ENCODE measurements around the gene SKOR2.

- TF ChIP-seq CTCF (IDR thresholded peaks at IDR 0.05) (no peak), EZH2 (IDR thresholded peaks at IDR 0.05; ENCODE audit: borderline replicate concordance, insufficient read depth, low read depth, low read length, poor library complexity, severe bottlenecking) (no peak)
These were observed 12.2 kb upstream of the SKOR2 start for GRCh38 chr18:47263430-47264307.
